IMR-90 (cell line): ENCODE results near the gene TCOF1. TPM values are rescaled to one million over a fixed set of nuclear protein-coding genes. Genes with fewer than 3 reads are reported as not detected.

Source experiments
- ATAC-seq: fragments of 200-7000 bp; cut with Tn5 transposase; 2 replicates; pipeline ENCODE4 v1.9.1; 2020; ENCODE audit warnings: low read depth, mild to moderate bottlenecking, moderate library complexity
- BruUV-seq: library from RNA; stranded (reverse); fragments of 400-500 nt; replicated peaks from 2 replicates; lab custom pipeline; 2021; lab: Mats Ljungman, UMichigan
- CTCF ChIA-PET: fragments of 300-600 bp; formaldehyde crosslinking; extraction: SDS; loops from one replicate; lab custom pipeline; 2021; ENCODE audit warnings: antibody characterized with exemption; lab: Yijun Ruan, JAX
- POLR2A ChIA-PET: fragments of 300-600 bp; sonication (Branson Sonifier 250); formaldehyde crosslinking; loops from one replicate; lab custom pipeline; 2022; ENCODE audit warnings: antibody characterized with exemption; ENCODE audit not compliant: unreplicated experiment; lab: Charles Lee
- DNase-seq: peaks from one replicate; pipeline ENCODE4 v3.0.0; 2013
- H2AFZ ChIP-seq: replicated peaks from 2 replicates; pipeline ENCODE3; 2013; ENCODE audit warnings: low read length, mild to moderate bottlenecking; ENCODE audit not compliant: poor library complexity
- H2AK5ac ChIP-seq: 2 replicates; pipeline ENCODE4 v1.6.1; 2013; ENCODE audit warnings: low read depth, low read length, inconsistent platforms
- H2AK9ac ChIP-seq: replicated peaks from 2 replicates; pipeline ENCODE3; 2013; ENCODE audit warnings: mild to moderate bottlenecking, low read depth, low read length, moderate library complexity; ENCODE audit not compliant: poor library complexity
- H2BK120ac ChIP-seq: 2 replicates; pipeline ENCODE4 v1.6.1; 2013; ENCODE audit warnings: low read depth, low read length, inconsistent platforms
- H2BK15ac ChIP-seq: 3 replicates; pipeline ENCODE4 v1.6.1; 2013; ENCODE audit warnings: low read depth, low read length, inconsistent platforms
- H2BK20ac ChIP-seq: 2 replicates; pipeline ENCODE4 v1.6.1; 2013; ENCODE audit warnings: low read depth, mild to moderate bottlenecking, inconsistent platforms, low read length, moderate library complexity
- H2BK5ac ChIP-seq: 2 replicates; pipeline ENCODE4 v1.6.1; 2013; ENCODE audit warnings: mild to moderate bottlenecking, low read depth, low read length, inconsistent platforms; ENCODE audit not compliant: poor library complexity, severe bottlenecking
- H3K14ac ChIP-seq: replicated peaks from 2 replicates; pipeline ENCODE4 v1.6.1; 2013; ENCODE audit warnings: low read depth, low read length, inconsistent platforms
- H3K18ac ChIP-seq: 2 replicates; pipeline ENCODE4 v1.6.1; 2013; ENCODE audit warnings: low read depth, low read length, control low read depth
- H3K23ac ChIP-seq: 2 replicates; pipeline ENCODE4 v1.6.1; 2013; ENCODE audit warnings: low read depth, low read length, inconsistent platforms
- H3K27ac ChIP-seq: 2 replicates; pipeline ENCODE4 v1.5.1; 2013; ENCODE audit warnings: mild to moderate bottlenecking, control low read depth, low read length; ENCODE audit not compliant: insufficient read depth
- H3K27me3 ChIP-seq: 2 replicates; pipeline ENCODE4 v1.6.1; 2013; ENCODE audit warnings: low read length; ENCODE audit not compliant: control insufficient read depth, insufficient read depth
- H3K36me3 ChIP-seq: 2 replicates; pipeline ENCODE4 v1.6.1; 2013; ENCODE audit warnings: low read length, mixed read lengths; ENCODE audit not compliant: control insufficient read depth, insufficient read depth
- H3K4ac ChIP-seq: 2 replicates; pipeline ENCODE4 v1.6.1; 2013; ENCODE audit warnings: low read depth, low read length, inconsistent platforms
- H3K4me1 ChIP-seq: 2 replicates; pipeline ENCODE4 v1.6.1; 2013; ENCODE audit warnings: low read length, mixed read lengths; ENCODE audit not compliant: control insufficient read depth, insufficient read depth
- H3K4me2 ChIP-seq: 2 replicates; pipeline ENCODE4 v1.6.1; 2013; ENCODE audit warnings: low read depth, mild to moderate bottlenecking, control low read depth, low read length, moderate library complexity
- H3K4me3 ChIP-seq: 2 replicates; pipeline ENCODE4 v1.5.1; 2013; ENCODE audit warnings: low read depth, mild to moderate bottlenecking, control low read depth, low read length, moderate library complexity; ENCODE audit not compliant: insufficient read depth
- H3K56ac ChIP-seq: 2 replicates; pipeline ENCODE4 v1.6.1; 2013; ENCODE audit warnings: low read length, inconsistent platforms; ENCODE audit not compliant: insufficient read depth; ENCODE audit errors: extremely low read depth
- H3K79me1 ChIP-seq, 2 experiments: 2 replicates each; pipeline ENCODE4 v1.6.1; 2013; ENCODE audit warnings: low read length in 2 of 2, inconsistent platforms in 1 of 2, low read depth in 1 of 2
- H3K9ac ChIP-seq: 2 replicates; pipeline ENCODE4 v1.6.1; 2013; ENCODE audit warnings: low read depth, low read length, control low read depth
- H3K9me1 ChIP-seq: 2 replicates; pipeline ENCODE4 v1.6.1; 2013; ENCODE audit warnings: low read length, inconsistent platforms; ENCODE audit not compliant: insufficient read depth
- H3K9me3 ChIP-seq: 2 replicates; pipeline ENCODE4 v1.6.1; 2013; ENCODE audit warnings: low read length; ENCODE audit not compliant: control insufficient read depth, insufficient read depth
- H4K20me1 ChIP-seq: 2 replicates; pipeline ENCODE4 v1.6.1; 2013; ENCODE audit warnings: low read length, inconsistent platforms; ENCODE audit not compliant: insufficient read depth
- H4K5ac ChIP-seq: 2 replicates; pipeline ENCODE4 v1.6.1; 2013; ENCODE audit warnings: mild to moderate bottlenecking, low read depth, low read length, control low read depth
- H4K8ac ChIP-seq, 2 experiments: 2 replicates each; pipeline ENCODE4 v1.6.1; 2013; ENCODE audit warnings: low read depth in 2 of 2, low read length in 2 of 2, control low read depth in 1 of 2, inconsistent platforms in 1 of 2
- H4K91ac ChIP-seq: 2 replicates; pipeline ENCODE4 v1.6.1; 2013; ENCODE audit warnings: low read depth, low read length, inconsistent platforms; ENCODE audit not compliant: insufficient read depth
- CEBPB ChIP-seq: IDR thresholded peaks from 2 replicates; pipeline ENCODE4 v1.6.1; 2012; ENCODE audit warnings: low read depth, low read length, improper control_type of control experiment
- CHD1 ChIP-seq: IDR thresholded peaks from 2 replicates; pipeline ENCODE4 v1.6.1; 2012; ENCODE audit warnings: low read depth, low read length, improper control_type of control experiment
- CTCF ChIP-seq: conservative IDR thresholded peaks from 2 replicates; pipeline ENCODE4 v1.5.1; 2012; ENCODE audit warnings: mild to moderate bottlenecking, low read depth, low read length, improper control_type of control experiment
- FOS ChIP-seq: fragments of 150-350 bp; IDR thresholded peaks from 2 replicates; pipeline ENCODE4 v1.6.1; 2016; ENCODE audit warnings: low read depth, low read length
- MAZ ChIP-seq: IDR thresholded peaks from 2 replicates; pipeline ENCODE4 v1.6.1; 2012; ENCODE audit warnings: low read depth, mild to moderate bottlenecking, low read length, improper control_type of control experiment, moderate library complexity, borderline replicate concordance
- NFE2L2 ChIP-seq: fragments of 150-350 bp; IDR thresholded peaks from 2 replicates; pipeline ENCODE4 v1.6.1; 2016; ENCODE audit warnings: low read depth, mild to moderate bottlenecking, low read length
- POLR2A ChIP-seq: IDR thresholded peaks from 2 replicates; pipeline ENCODE4 v1.6.1; 2012; ENCODE audit warnings: mild to moderate bottlenecking, low read depth, low read length
- RAD21 ChIP-seq: IDR thresholded peaks from 2 replicates; pipeline ENCODE4 v1.6.1; 2012; ENCODE audit warnings: low read length, improper control_type of control experiment
- RCOR1 ChIP-seq: IDR thresholded peaks from 2 replicates; pipeline ENCODE4 v1.6.1; 2012; ENCODE audit warnings: mild to moderate bottlenecking, low read length, improper control_type of control experiment; ENCODE audit not compliant: insufficient replicate concordance
- RFX5 ChIP-seq: IDR thresholded peaks from 2 replicates; pipeline ENCODE4 v1.8.0; 2012; ENCODE audit warnings: low read depth, mild to moderate bottlenecking, low read length, moderate library complexity
- SMC3 ChIP-seq: fragments of 150-350 bp; IDR thresholded peaks from 2 replicates; pipeline ENCODE4 v1.6.1; 2016; ENCODE audit warnings: low read depth, mild to moderate bottlenecking, antibody characterized with exemption, low read length, moderate library complexity
- WGBS, 2 experiments: methylation state at CpG; one replicate each; pipeline versions ENCODE4 v1.1.5 to v1.1.7; 2013; ENCODE audit warnings: missing lambda C conversion rate in 2 of 2; ENCODE audit not compliant: insufficient read length in 1 of 2; ENCODE audit errors: extremely low coverage in 2 of 2; 5-methylcytosine and 5-hydroxymethylcytosine counted together
- dilution Hi-C: fragments of 300-500 bp; cut with HindIII; formaldehyde crosslinking; loops from one replicate; pipeline ENCODE4 v1.14.3; 2018; ENCODE audit warnings: low sequenced_read_pairs; ENCODE audit not compliant: unreplicated experiment
- in situ Hi-C: fragments of 300-500 bp; cut with MboI; formaldehyde crosslinking; loops from 3 replicates; pipeline ENCODE4 v1.14.3; 2019; ENCODE audit warnings: low sequenced_read_pairs, inconsistent platforms, mixed read lengths
- intact Hi-C: fragments of 100-400 bp; cut with micrococcal nuclease; formaldehyde crosslinking; loops from 2 replicates; pipeline ENCODE4 v1.10.0; 2022
- polyA plus RNA-seq, 3 experiments: library from polyadenylated mRNA; depleted of rRNA; stranded (reverse); fragments of >200 nt; gene quantifications; 2 replicates each; pipeline ENCODE4 v1.2.3, GENCODE V29; 2012; ENCODE audit warnings: low replicate concordance in 1 of 3
- total RNA-seq: library from RNA; depleted of rRNA; stranded (reverse); fragments of >200 nt; gene quantifications from 2 replicates; pipeline ENCODE4 v1.2.3, GENCODE V29; 2012

Gene TCOF1
- total and polyA plus RNA-seq, 2 of the 4 experiments (the other 2 are of a cell fraction) = 18.2 to 19.7 TPM

GRCh38 chr5:150323819-150324218 is 33.7 kb upstream of the TCOF1 start:
- BruUV-seq = no TSS peak
- Histone ChIP-seq H4K20me1 (no peaks in the 10 kb centered on the region), H3K18ac (no peak overlapping the region), H3K4me1 (peaks cover 16% of the 10 kb centered on the region), H4K5ac (no peak overlapping the region), H2AFZ (no peak overlapping the region), H2BK20ac (no peak overlapping the region), H2BK5ac (no peak overlapping the region), H3K27ac (no peak overlapping the region), H3K4me3 (no peak overlapping the region), H2AK9ac (no peak overlapping the region), H3K9me3 (no peaks in the 10 kb centered on the region), H4K8ac (no peak overlapping the region), H2BK15ac (no peak overlapping the region), H3K79me1 (peaks cover 0 to 5% of the 10 kb centered on the region in 2 experiments; a peak in 2 of 4 replicates), H4K91ac (no peak overlapping the region), H3K9ac (no peak overlapping the region), H3K56ac (no peak overlapping the region), H3K36me3 (no peaks in the 10 kb centered on the region), H3K4ac (no peak overlapping the region), H3K4me2 (no peak overlapping the region), H2BK120ac (no peak overlapping the region), H3K23ac (no peak overlapping the region), H2AK5ac (0 out of 2 replicates have a peak overlapping the region, but pooled peaks have one; percentile 21), H3K27me3 (peaks cover 3% of the 10 kb centered on the region; the same call in 1 of the 2 replicates), H3K14ac (no peak overlapping the region), H3K9me1 (peaks cover 25% of the 10 kb centered on the region)
- no peak for ATAC-seq
- in situ Hi-C loops = no loop called here
- no peak for TF ChIP-seq MAZ
- TF ChIP-seq CHD1 = no peak
- no peak for TF ChIP-seq RCOR1
- no peak for TF ChIP-seq SMC3
- TF ChIP-seq RFX5 = no peak
- no peak for TF ChIP-seq FOS
- no peak for TF ChIP-seq RAD21
- TF ChIP-seq CEBPB = no peak
- no peak for TF ChIP-seq CTCF
- TF ChIP-seq NFE2L2 = no peak
- TF ChIP-seq POLR2A = no peak
- 100% methylated on average over 2 of the region's 8 CpGs; no CpG with 5 or more reads in 1 of the 2 experiments for WGBS, 2 experiments
- ChIA-PET CTCF (no interaction called here), POLR2A (no interaction called here)
- dilution Hi-C loops = no loop called here
- intact Hi-C loops = no loop called here
- no peak for DNase-seq
